Mucosa of descending colon (tissue), 3 donors: ENCODE data around the gene VIT. TPM values are rescaled to one million over a fixed set of nuclear protein-coding genes. Genes with fewer than 3 reads are reported as not detected.

ENCODE experiments used
- ATAC-seq: fragments of 200-7000 bp; cut with Tn5 transposase; one replicate; pipeline ENCODE4 v1.9.1; 2020; ENCODE audit warnings: mild to moderate bottlenecking, moderate library complexity
- DNase-seq, 3 donors: peaks; one replicate each; pipeline ENCODE4 v3.0.0-alpha.2; 2020
- H3K36me3 ChIP-seq: fragments of 200-600 bp; one replicate; pipeline ENCODE4 v1.8.0; 2021; ENCODE audit warnings: low read depth, mild to moderate bottlenecking
- H3K4me1 ChIP-seq: fragments of 200-600 bp; one replicate; pipeline ENCODE4 v1.8.0; 2021; ENCODE audit warnings: low read depth, mild to moderate bottlenecking
- H3K4me3 ChIP-seq: fragments of 200-600 bp; one replicate; pipeline ENCODE4 v1.8.0; 2021; ENCODE audit warnings: mild to moderate bottlenecking
- H3K9me3 ChIP-seq: fragments of 200-600 bp; one replicate; pipeline ENCODE4 v1.8.0; 2021; ENCODE audit warnings: mild to moderate bottlenecking
- CTCF ChIP-seq: fragments of 200-600 bp; IDR thresholded peaks from one replicate; pipeline ENCODE4 v1.8.0; 2022; ENCODE audit warnings: antibody characterized with exemption, mild to moderate bottlenecking
- intact Hi-C, 2 donors: fragments of 100-400 bp; cut with DNase I in 1 of 2; cut with micrococcal nuclease in 1 of 2; formaldehyde crosslinking; loops; one replicate each; pipeline versions ENCODE4 v1.11.0 to v1.11.1; 2022; cut with DNase I, micrococcal nuclease
- total RNA-seq, 3 donors: library from RNA; stranded (reverse); fragmentation: NEBNext Ultra II Directional in 2 of 3; extraction: Animal tissue kit (Norgen Biotek cat#: 25700) in 2 of 3; gene quantifications; one replicate each; pipeline versions ENCODE4 v1.2.1 to v1.2.4, GENCODE V29; 2021 to 2023
- donor health status: DM: no; HTN: no; CAD: no; lungs with moderate emphysema.
- donor health status: DM: no; HTN: no; CAD: no.
- donor health status: DM: no; HTN: yes; CAD: no.

Gene VIT
- total RNA-seq, 3 donors from 2014 or later, result 1.3 to 3.5 TPM; not detected in 1

- no peaks in the 10 kb centered on the region for H3K36me3 ChIP-seq
- no peak for TF ChIP-seq CTCF
- H3K9me3 ChIP-seq, result no peaks in the 10 kb centered on the region
- H3K4me3 ChIP-seq, result no peak overlapping the region
- intact Hi-C loops, result no loop called here
- DNase-seq (no peak), ATAC-seq (no peak)
- no peaks in the 10 kb centered on the region for H3K4me1 ChIP-seq
Observed at GRCh38 chr2:36753706-36754221, 57.3 kb downstream of the VIT start.

- H3K36me3 ChIP-seq, result no peaks in the 10 kb centered on the region
- no peaks in the 10 kb centered on the region for H3K4me1 ChIP-seq
- intact Hi-C loops, result no loop called here
- H3K9me3 ChIP-seq, result no peaks in the 10 kb centered on the region
- no peak for DNase-seq
- ATAC-seq, result no peak
- H3K4me3 ChIP-seq, result no peak overlapping the region
- no peak for TF ChIP-seq CTCF
Observed at GRCh38 chr2:36754578-36754977, 58.1 kb downstream of the VIT start.

GRCh38 chr2:36756438-36756837 lies 59.9 kb downstream of the VIT start:
- H3K4me1 ChIP-seq, result no peaks in the 10 kb centered on the region
- no peaks in the 10 kb centered on the region for H3K9me3 ChIP-seq
- TF ChIP-seq CTCF, result no peak
- intact Hi-C loops, result no loop called here
- no peaks in the 10 kb centered on the region for H3K36me3 ChIP-seq
- ATAC-seq (no peak), DNase-seq (no peak)
- H3K4me3 ChIP-seq, result no peak overlapping the region

- H3K4me1 ChIP-seq, result no peaks in the 10 kb centered on the region
- ATAC-seq (peak; percentile 52), DNase-seq (no peak)
- intact Hi-C loops, result no loop called here
- no peak for TF ChIP-seq CTCF
- no peaks in the 10 kb centered on the region for H3K36me3 ChIP-seq
- H3K4me3 ChIP-seq, result no peak overlapping the region
- H3K9me3 ChIP-seq, result no peaks in the 10 kb centered on the region
Observed at GRCh38 chr2:36762764-36763490, 66.4 kb downstream of the VIT start.

- Histone ChIP-seq H3K4me3 (no peak overlapping the region), H3K4me1 (no peaks in the 10 kb centered on the region), H3K36me3 (no peaks in the 10 kb centered on the region), H3K9me3 (no peaks in the 10 kb centered on the region)
- TF ChIP-seq CTCF, result no peak
- intact Hi-C loops, result no loop called here
- ATAC-seq (no peak), DNase-seq (no peak)
Observed at GRCh38 chr2:36769106-36769505, 72.6 kb downstream of the VIT start.
